GM12878 (cell line): ENCODE measurements around the gene IL19. TPM values are rescaled to one million over a fixed set of nuclear protein-coding genes. Genes with fewer than 3 reads are reported as not detected.

ENCODE experiments used
- BHLHE40 ChIP-seq, 2 experiments: fragments of 450-650 bp in 1 of 2; IDR thresholded peaks; 2 replicates each; pipeline ENCODE4 v1.6.1; 2011 to 2017; ENCODE audit warnings: low read depth in 2 of 2, borderline replicate concordance in 1 of 2, improper control_type of control experiment in 1 of 2, low read length in 1 of 2, mild to moderate bottlenecking in 1 of 2
- CBX5 ChIP-seq: sonication (generic); IDR thresholded peaks from 2 replicates; pipeline ENCODE4 v1.6.1; 2016; ENCODE audit warnings: low read depth, moderate library complexity, mild to moderate bottlenecking, inconsistent platforms
- EED ChIP-seq: sonication (generic); IDR thresholded peaks from 2 replicates; pipeline ENCODE4 v1.6.1; 2016; ENCODE audit warnings: antibody characterized with exemption, low read depth
- EGR1 ChIP-seq, 2 experiments: IDR thresholded peaks; 1 replicate in 1 of 2; 2 replicates in 1 of 2; pipeline ENCODE4 v1.6.1; 2011 to 2012; ENCODE audit warnings: low read depth in 2 of 2, low read length in 2 of 2, borderline replicate concordance in 1 of 2, mild to moderate bottlenecking in 1 of 2, moderate library complexity in 1 of 2
- MLLT1 ChIP-seq: fragments of 450-650 bp; IDR thresholded peaks from 2 replicates; pipeline ENCODE4 v1.6.1; 2016; ENCODE audit warnings: mild to moderate bottlenecking
- ZBTB33 ChIP-seq: fragments of 450-650 bp; IDR thresholded peaks from 2 replicates; pipeline ENCODE4 v1.6.1; 2017; ENCODE audit warnings: mild to moderate bottlenecking
- ZBTB4 ChIP-seq: fragments of 450-650 bp; formaldehyde crosslinking; IDR thresholded peaks from 2 replicates; pipeline ENCODE4 v1.4.0; 2022; ENCODE audit warnings: mild to moderate bottlenecking, moderate library complexity
- polyA plus RNA-seq, 11 experiments: library from polyadenylated mRNA; depleted of rRNA in 4 of 11; unstranded in 6 of 11; stranded (reverse) in 5 of 11; fragments of >200 nt; fragmentation: Nextera tagmentation in 4 of 11; fragmentation: Illumina TruSeq in 1 of 11; extraction: Ambion mirVana in 4 of 11; extraction: Trizol in 1 of 11; gene quantifications; 1 replicate in 1 of 11; 2 replicates in 10 of 11; pipeline versions ENCODE4 v1.2.1 to v1.2.3, GENCODE V29; 2011 to 2016; ENCODE audit warnings: inconsistent platforms in 2 of 11, missing spikeins in 2 of 11, low read depth in 1 of 11
- total RNA-seq, 4 experiments: library from RNA; depleted of rRNA in 3 of 4; stranded (reverse); fragments of >200 nt in 3 of 4; fragmentation: Illumina TruSeq in 1 of 4; extraction: Trizol in 1 of 4; gene quantifications; 2 replicates each; pipeline versions ENCODE4 v1.2.1 to v1.2.3, GENCODE V29; 2013 to 2021

Gene IL19
- total and polyA plus RNA-seq, 10 of the 15 experiments (the other 5 are each of a cell fraction or from before 2014, with no cell fraction given), result 0.10 to 0.73 (median 0.28) TPM; not detected in 6

GRCh38 chr1:206878456-206878855 lies 107.9 kb downstream of the IL19 start (continued):
- no peak for TF ChIP-seq BHLHE40 (IDR thresholded peaks at IDR 0.05; ENCODE audit: borderline replicate concordance in 1 of 2, low read depth in 2 of 2, low read length in 1 of 2)
- no peak for TF ChIP-seq ZBTB33
- peak; percentile 73; the same call in 1 of the 2 replicates for TF ChIP-seq CBX5
- TF ChIP-seq MLLT1, result no peak
- TF ChIP-seq ZBTB4 (CRISPR knock-in tag), result no peak
- no peak for TF ChIP-seq EGR1 (IDR thresholded peaks at IDR 0.05; ENCODE audit: borderline replicate concordance in 1 of 2, low read depth in 2 of 2, low read length in 2 of 2)
- no peak for TF ChIP-seq EED
